Activated naive CD8-positive, alpha-beta T cell treated with anti-CD3 and anti-CD28 coated beads, Interleukin-2, amount 10 ng/mL, durations not matched to agents 7 days and 5 days (primary cell): ENCODE measurements around the gene RUNX1. TPM values are rescaled to one million over a fixed set of nuclear protein-coding genes. Genes with fewer than 3 reads are reported as not detected.

Experiments used
- ATAC-seq: fragments of 150-1000 bp; cut with Tn5 transposase; one replicate; pipeline ENCODE4 v1.10.0; 2021; ENCODE audit warnings: low read depth, moderate library complexity
- POLR2A ChIA-PET: fragments of 350-600 bp; sonication (Branson Sonifier 250); formaldehyde crosslinking; loops from one replicate; lab custom pipeline; 2021; ENCODE audit warnings: antibody characterized with exemption; lab: Charles Lee
- DNase-seq: peaks from one replicate; pipeline ENCODE4 v3.0.0; 2021
- H3K27ac Mint-ChIP-seq: one replicate; pipeline ENCODE4 v1.8.0; 2022; ENCODE audit warnings: mild to moderate bottlenecking, mixed read lengths
- H3K27me3 Mint-ChIP-seq: one replicate; pipeline ENCODE4 v1.8.0; 2022; ENCODE audit warnings: mild to moderate bottlenecking, moderate library complexity, mixed read lengths
- H3K36me3 Mint-ChIP-seq: one replicate; pipeline ENCODE4 v1.8.0; 2021; ENCODE audit warnings: mild to moderate bottlenecking, mixed read lengths
- H3K4me1 Mint-ChIP-seq: one replicate; pipeline ENCODE4 v1.8.0; 2021; ENCODE audit warnings: mixed read lengths
- H3K4me3 Mint-ChIP-seq: one replicate; pipeline ENCODE4 v1.8.0; 2022; ENCODE audit warnings: mild to moderate bottlenecking, moderate library complexity, mixed read lengths
- H3K9me3 Mint-ChIP-seq: one replicate; pipeline ENCODE4 v1.8.0; 2021; ENCODE audit warnings: mixed read lengths
- total RNA-seq, 2 experiments: library from RNA; stranded (reverse); gene quantifications; one replicate each; pipeline ENCODE4 v1.2.3, GENCODE V29; 2021

The RUNX1 gene
- total RNA-seq, 2 experiments from 2014 or later = 23.0 to 29.7 TPM

DNA sequence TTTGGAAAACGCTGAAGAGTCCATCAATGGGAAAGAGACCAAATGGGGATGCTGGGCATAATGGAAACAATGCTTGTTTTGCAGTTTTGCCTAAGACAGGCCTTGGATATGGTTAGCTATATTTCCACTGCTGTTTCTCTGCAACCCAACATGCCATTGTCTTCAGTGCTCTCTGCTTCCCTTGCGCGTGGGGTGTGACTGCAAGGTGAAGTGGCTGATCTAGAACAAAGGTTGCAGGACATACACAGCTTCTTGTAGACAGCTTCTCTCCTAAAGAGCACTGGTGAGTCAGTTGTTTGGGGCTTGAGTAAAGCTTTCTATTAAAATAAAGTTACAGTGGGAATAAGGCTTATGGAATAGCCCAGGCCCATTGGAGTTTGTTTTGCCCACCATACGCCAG lies 33.0 kb downstream of the RUNX1 start:
- no peak for ATAC-seq
- Mint-ChIP-seq H3K27me3 (peaks cover 2% of the 10 kb centered on the region), H3K27ac (no peak overlapping the region), H3K36me3 (no peaks in the 10 kb centered on the region), H3K9me3 (no peaks in the 10 kb centered on the region), H3K4me3 (no peak overlapping the region), H3K4me1 (peaks cover 35% of the 10 kb centered on the region)
- POLR2A ChIA-PET = no interaction called here
- no peak for DNase-seq

DNA sequence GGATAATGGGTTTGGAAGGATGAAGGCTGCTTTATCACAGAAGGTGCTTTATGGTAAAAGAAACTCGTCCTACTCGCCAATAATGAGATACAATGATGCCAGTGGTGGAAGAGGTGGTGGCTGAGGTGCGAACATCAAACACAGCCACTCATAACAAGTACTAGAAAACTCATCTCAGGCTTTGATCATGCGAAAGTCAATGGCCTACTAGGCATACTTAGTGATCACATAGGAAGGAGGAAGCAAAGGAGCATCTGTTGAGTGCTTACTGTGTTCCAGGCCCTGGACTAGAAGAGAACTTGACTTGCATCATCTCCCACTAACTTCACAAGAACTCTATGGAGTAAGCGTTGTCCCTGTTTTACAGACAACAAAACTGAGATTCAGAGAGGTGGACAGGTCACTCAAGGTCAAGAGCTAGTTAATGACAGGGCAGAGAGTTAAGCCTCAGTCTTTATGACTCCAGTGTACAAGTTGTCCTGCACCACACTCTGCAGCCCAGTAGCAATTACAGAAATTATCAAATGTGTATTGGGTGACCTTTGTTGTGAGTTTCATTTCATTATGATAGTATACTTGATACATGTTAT lies 33.6 kb downstream of the RUNX1 start:
- POLR2A ChIA-PET = no interaction called here
- H3K27me3 Mint-ChIP-seq = peaks cover 2% of the 10 kb centered on the region
- peaks cover 32% of the 10 kb centered on the region for H3K4me1 Mint-ChIP-seq
- no peaks in the 10 kb centered on the region for H3K36me3 Mint-ChIP-seq
- no peak overlapping the region for H3K4me3 Mint-ChIP-seq
- ATAC-seq = peak; percentile 33
- no peaks in the 10 kb centered on the region for H3K9me3 Mint-ChIP-seq
- no peak for DNase-seq
- H3K27ac Mint-ChIP-seq = no peak overlapping the region

DNA sequence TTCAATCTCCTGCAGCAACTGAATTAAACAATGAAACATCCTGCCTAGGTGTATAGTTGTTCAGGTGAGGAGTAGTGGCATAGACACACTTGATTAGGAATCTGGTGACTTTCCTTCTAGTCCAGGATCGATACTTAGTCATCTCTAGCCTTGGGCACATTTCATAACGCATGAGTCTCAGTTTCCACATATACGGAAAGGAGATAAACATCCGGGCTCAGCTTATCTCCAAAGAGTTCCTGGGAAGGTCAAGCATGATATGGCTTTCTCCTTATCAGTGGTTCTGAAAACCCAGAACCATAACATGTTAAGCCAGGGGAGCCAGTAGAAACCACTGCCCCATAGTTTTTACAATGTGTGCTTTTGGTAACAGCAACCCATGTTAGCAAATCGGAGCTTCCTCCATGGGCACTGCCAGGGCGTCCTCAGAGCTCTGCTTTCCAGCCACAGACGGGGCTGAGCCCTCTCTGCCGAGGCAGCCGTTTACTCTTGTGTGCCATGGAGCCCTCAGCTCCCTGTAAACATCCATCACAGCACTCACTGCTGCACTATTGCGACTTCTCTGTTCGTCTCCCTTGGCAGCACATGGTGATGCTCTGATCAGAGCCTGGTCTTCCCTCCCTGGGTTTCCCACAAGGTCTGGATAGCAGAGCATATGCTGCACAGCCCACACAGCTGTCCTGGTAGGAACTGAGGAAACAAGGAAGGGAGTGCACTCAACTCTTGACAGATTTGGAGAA lies 34.6 kb downstream of the RUNX1 start:
- peaks cover 29% of the 10 kb centered on the region for H3K4me1 Mint-ChIP-seq
- H3K36me3 Mint-ChIP-seq = no peaks in the 10 kb centered on the region
- no peak for DNase-seq
- peaks cover 5% of the 10 kb centered on the region for H3K27me3 Mint-ChIP-seq
- no peak overlapping the region for H3K27ac Mint-ChIP-seq
- no peaks in the 10 kb centered on the region for H3K9me3 Mint-ChIP-seq
- ATAC-seq = no peak
- no peak overlapping the region for H3K4me3 Mint-ChIP-seq
- POLR2A ChIA-PET = no interaction called here

DNA sequence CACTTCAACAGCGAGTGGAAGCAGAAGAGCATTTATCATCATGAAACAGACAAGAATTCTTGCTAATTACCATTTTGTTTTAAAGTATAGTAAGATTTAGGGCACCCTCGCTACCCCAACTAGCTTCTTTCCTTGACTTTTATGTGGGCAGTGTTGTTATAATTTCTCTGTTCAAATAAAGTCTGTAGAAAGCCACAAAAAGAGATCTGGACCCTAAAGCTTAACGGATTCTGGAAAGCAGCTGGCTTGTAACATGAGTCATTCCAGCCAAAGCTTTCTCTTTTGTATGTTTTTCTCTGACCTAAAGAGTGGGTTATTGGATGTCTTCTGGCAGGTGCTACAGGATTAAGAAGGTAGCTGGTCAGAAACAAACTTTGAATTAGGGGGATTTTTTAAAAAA lies 37.4 kb downstream of the RUNX1 start:
- DNase-seq = no peak
- no peak for ATAC-seq
- Mint-ChIP-seq H3K4me1 (peaks cover 28% of the 10 kb centered on the region), H3K27me3 (peaks cover 5% of the 10 kb centered on the region), H3K9me3 (no peaks in the 10 kb centered on the region), H3K36me3 (no peaks in the 10 kb centered on the region), H3K4me3 (peak overlapping the region; percentile 23), H3K27ac (no peak overlapping the region)
- POLR2A ChIA-PET = interaction anchor here (1.0 kb wide), 2 partner anchors 15 to 78 kb away, joined by 4 to 5 read pairs; no protein-coding TSS in a partner anchor

DNA sequence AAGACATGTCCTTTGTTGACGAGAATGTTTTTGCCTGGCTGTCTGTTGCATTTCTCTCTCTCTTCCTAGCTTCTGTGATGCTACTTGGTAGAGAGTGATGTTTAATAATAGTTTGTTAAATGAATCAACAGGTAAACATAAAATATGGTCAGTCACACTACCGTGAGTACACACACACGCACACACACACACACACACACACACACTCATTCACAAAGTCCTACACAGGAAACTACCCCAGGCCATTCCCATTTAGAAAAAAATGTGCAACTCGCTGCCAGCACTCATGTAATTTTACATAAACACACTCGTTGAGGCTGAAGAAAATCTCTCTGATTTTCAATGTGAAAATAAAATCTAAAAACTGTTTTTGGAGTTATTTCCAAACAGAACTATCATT lies 38.7 kb downstream of the RUNX1 start:
- Mint-ChIP-seq H3K27me3 (peaks cover 5% of the 10 kb centered on the region), H3K27ac (no peak overlapping the region), H3K4me3 (no peak overlapping the region), H3K4me1 (peaks cover 26% of the 10 kb centered on the region), H3K9me3 (no peaks in the 10 kb centered on the region), H3K36me3 (no peaks in the 10 kb centered on the region)
- POLR2A ChIA-PET = no interaction called here
- DNase-seq = no peak
- ATAC-seq = no peak

DNA sequence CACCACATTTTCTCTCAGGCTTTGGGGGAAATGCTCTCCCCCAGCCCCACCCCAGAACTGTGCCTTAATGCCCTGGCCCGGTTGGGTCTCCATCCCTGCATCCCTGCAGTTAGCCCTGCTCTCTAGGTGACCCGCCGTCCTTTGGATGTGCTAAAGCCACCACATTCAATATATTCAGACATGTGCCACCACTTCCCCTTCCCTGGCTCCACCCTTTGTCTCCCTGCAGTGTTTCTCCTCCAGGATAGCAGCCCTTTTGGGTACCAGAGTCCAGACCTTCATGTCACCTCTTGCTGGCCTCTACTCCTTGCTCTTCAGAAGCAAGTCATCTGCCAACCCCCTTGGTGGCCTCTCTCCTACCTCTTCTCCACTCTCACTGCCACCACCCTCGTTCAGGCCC lies 41.8 kb downstream of the RUNX1 start:
- ATAC-seq (no peak), DNase-seq (no peak)
- H3K9me3 Mint-ChIP-seq = no peaks in the 10 kb centered on the region
- peaks cover 31% of the 10 kb centered on the region for H3K4me1 Mint-ChIP-seq
- H3K36me3 Mint-ChIP-seq = peaks cover 3% of the 10 kb centered on the region
- no peak overlapping the region for H3K27ac Mint-ChIP-seq
- H3K4me3 Mint-ChIP-seq = no peak overlapping the region
- POLR2A ChIA-PET = no interaction called here
- peaks cover 7% of the 10 kb centered on the region for H3K27me3 Mint-ChIP-seq

DNA sequence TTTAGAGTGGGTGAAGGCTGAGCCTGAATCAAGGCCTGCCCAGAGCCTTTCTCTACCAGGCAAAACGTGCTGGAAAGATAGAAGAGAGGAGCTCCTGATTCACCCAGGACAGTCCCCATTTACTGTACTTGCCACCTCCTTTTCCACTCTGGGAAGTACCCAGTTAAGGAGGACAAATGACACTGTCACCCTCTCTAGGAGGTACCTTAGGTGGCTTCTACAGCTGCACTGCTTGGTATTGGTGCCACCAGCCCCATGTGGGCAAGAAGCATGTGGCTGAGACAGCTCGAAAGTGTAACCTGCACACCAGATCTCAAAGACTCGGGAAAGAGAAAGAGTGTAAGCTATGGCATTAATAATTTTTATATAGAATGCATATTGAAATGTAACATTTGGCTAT lies 42.3 kb downstream of the RUNX1 start:
- Mint-ChIP-seq H3K9me3 (no peaks in the 10 kb centered on the region), H3K4me1 (peaks cover 27% of the 10 kb centered on the region), H3K4me3 (no peak overlapping the region), H3K27ac (no peak overlapping the region), H3K36me3 (peaks cover 3% of the 10 kb centered on the region), H3K27me3 (peaks cover 7% of the 10 kb centered on the region)
- DNase-seq = no peak
- POLR2A ChIA-PET = no interaction called here
- no peak for ATAC-seq

DNA sequence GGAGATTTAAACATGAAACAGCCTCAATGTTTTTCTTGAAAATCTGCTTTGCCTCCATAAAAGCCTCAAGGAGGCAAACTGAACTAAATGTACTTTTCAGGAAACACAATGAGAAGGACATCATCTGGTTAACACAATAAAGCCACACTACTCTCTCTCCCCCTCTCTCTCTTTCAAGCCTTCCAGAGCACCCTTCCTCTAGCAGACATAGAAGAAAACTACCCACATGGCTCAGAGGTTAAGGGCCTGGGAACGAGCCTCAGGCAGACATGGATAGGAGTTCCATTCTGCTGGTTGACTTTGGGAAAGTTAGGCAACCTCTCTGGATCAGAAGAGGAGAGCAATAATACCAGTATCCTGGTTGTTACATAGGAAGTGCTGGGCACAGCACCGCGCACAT lies 42.9 kb downstream of the RUNX1 start:
- POLR2A ChIA-PET = interaction anchor here (1.5 kb wide), 1 partner anchor 14 kb away, joined by 3 read pairs; no protein-coding TSS in a partner anchor

DNA sequence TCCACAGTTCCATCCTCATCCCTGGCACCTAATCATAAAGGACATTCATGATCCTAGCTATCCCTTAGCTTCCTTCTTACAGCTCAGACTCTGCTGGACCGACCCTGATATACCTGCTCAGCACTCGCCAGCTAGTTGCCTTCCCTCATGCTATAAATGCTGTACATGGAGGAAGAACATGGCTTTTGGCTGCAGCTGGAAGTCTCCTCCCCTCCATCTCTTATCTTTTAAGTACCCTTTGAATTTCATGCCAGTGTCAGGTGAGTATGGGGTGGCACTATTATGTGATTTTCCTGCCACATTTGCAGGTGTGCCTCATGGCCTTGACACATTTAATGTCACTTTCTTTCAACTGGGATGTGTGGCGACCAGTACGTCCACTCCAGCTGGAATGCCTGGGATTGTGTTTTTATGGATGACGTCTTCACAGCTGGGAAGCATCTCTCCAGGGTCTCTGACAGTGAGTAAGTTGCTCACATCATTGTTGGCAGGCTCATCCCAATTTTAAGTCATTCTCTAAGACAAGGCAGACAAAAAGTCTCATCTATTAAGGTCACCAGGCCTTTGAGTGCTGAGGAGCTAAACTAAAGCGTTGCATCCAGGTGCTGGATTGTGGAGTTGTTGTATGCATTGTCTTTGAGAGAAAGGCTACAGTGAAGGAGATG lies 43.4 kb downstream of the RUNX1 start:
- no peaks in the 10 kb centered on the region for H3K9me3 Mint-ChIP-seq
- H3K27ac Mint-ChIP-seq = no peak overlapping the region
- POLR2A ChIA-PET = interaction anchor here (0.5 to 1.5 kb wide), 2 partner anchors 15 to 30 kb away, joined by 3 read pairs; no protein-coding TSS in a partner anchor
- H3K4me1 Mint-ChIP-seq = peaks cover 19% of the 10 kb centered on the region
- no peak overlapping the region for H3K4me3 Mint-ChIP-seq
- ATAC-seq (no peak), DNase-seq (no peak)
- H3K27me3 Mint-ChIP-seq = peaks cover 7% of the 10 kb centered on the region
- peaks cover 3% of the 10 kb centered on the region for H3K36me3 Mint-ChIP-seq

More for the DNA sequence above, 42.9 kb downstream of the RUNX1 start:
- Mint-ChIP-seq H3K36me3 (peaks cover 3% of the 10 kb centered on the region), H3K27ac (no peak overlapping the region), H3K27me3 (peaks cover 7% of the 10 kb centered on the region), H3K9me3 (no peaks in the 10 kb centered on the region), H3K4me1 (peaks cover 22% of the 10 kb centered on the region), H3K4me3 (no peak overlapping the region)
- no peak for ATAC-seq
- DNase-seq = no peak

DNA sequence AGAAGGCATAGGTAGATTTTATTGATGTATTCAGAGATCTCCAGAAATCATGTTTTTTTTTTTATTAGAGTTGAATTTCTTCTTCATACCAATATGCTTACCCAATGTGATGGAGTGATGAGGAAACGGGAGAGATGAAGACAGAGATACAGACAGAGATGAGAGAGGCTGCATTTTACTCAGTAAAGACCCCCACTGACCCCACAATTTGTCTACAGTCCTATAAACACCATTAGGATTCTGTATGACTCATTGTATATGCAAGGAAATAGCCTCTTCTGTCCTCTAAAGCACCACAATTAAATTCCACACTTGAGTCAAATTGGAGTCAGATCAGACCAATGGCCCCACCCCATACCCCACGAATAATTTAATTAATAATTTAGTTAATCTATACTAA lies 44.0 kb downstream of the RUNX1 start:
- H3K27ac Mint-ChIP-seq = no peak overlapping the region
- H3K4me1 Mint-ChIP-seq = peaks cover 18% of the 10 kb centered on the region
- POLR2A ChIA-PET = interaction anchor here (0.5 to 1.5 kb wide), 2 partner anchors 16 to 29 kb away, joined by 3 read pairs; no protein-coding TSS in a partner anchor
- no peaks in the 10 kb centered on the region for H3K9me3 Mint-ChIP-seq
- H3K36me3 Mint-ChIP-seq = peaks cover 3% of the 10 kb centered on the region
- H3K27me3 Mint-ChIP-seq = peaks cover 7% of the 10 kb centered on the region
- DNase-seq = no peak
- no peak for ATAC-seq
- H3K4me3 Mint-ChIP-seq = no peak overlapping the region

DNA sequence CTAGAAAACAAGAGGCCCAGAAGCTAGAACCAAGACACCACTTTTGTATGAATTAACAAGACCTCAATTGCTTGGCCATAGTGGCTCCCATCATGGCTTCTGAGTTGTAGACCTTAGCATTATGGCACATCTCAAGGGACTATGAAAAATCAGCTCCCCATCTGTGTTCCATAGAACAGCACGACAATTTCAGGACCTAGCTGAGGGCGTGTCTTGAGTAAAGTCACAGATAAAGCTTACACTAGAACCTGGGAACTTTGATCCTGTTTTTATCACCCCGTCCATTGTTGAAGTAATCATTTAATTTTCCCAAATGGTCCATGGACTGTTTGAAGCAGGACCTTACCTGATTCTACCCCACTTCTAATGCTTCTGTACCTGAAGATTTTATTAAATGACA lies 44.8 kb downstream of the RUNX1 start:
- no peaks in the 10 kb centered on the region for H3K9me3 Mint-ChIP-seq
- ATAC-seq (no peak), DNase-seq (no peak)
- no peak overlapping the region for H3K27ac Mint-ChIP-seq
- POLR2A ChIA-PET = no interaction called here
- peaks cover 5% of the 10 kb centered on the region for H3K27me3 Mint-ChIP-seq
- peaks cover 22% of the 10 kb centered on the region for H3K4me1 Mint-ChIP-seq
- H3K36me3 Mint-ChIP-seq = peaks cover 3% of the 10 kb centered on the region
- no peak overlapping the region for H3K4me3 Mint-ChIP-seq

DNA sequence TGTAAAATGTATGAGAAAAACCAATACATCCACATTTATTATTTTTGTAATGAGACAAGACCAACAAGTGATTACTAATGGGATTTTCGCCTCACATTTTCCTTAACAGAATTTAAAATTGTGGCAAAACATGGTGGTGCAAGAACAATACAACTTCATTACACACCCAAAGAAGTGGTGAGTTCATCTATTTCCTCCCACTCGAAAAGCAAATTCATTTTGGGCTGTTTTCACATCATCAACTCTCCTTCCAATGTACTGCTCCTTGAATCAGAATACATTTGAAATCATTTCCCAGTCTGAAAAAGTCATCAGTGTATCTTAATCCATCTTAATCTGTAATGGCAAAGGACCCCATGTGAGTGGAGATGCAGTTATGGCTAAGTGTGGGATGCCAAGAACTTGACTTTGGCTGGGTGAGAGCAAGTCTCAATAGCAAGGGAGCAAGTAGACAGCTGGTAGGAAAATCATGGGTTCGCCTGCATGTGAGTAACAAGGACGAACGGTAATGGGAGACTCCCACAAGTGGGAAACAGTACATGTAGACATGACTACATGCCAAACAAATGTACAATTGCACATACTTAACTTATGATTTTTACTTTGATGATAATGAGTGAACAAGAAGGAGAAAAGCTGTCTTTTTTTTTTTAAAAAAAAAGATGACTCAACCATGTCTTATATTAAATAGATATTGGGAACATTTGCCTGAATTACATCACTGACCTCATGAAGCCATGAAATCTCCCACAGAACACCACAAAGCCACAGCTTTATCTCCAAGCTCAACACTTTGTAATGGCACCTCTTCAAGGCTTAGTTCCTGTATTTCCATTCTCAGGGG lies 46.0 kb downstream of the RUNX1 start:
- Mint-ChIP-seq H3K27me3 (peaks cover 7% of the 10 kb centered on the region), H3K9me3 (no peaks in the 10 kb centered on the region), H3K27ac (no peak overlapping the region), H3K4me3 (no peak overlapping the region), H3K36me3 (peaks cover 3% of the 10 kb centered on the region), H3K4me1 (peaks cover 26% of the 10 kb centered on the region)
- DNase-seq (no peak), ATAC-seq (no peak)
- POLR2A ChIA-PET = no interaction called here

DNA sequence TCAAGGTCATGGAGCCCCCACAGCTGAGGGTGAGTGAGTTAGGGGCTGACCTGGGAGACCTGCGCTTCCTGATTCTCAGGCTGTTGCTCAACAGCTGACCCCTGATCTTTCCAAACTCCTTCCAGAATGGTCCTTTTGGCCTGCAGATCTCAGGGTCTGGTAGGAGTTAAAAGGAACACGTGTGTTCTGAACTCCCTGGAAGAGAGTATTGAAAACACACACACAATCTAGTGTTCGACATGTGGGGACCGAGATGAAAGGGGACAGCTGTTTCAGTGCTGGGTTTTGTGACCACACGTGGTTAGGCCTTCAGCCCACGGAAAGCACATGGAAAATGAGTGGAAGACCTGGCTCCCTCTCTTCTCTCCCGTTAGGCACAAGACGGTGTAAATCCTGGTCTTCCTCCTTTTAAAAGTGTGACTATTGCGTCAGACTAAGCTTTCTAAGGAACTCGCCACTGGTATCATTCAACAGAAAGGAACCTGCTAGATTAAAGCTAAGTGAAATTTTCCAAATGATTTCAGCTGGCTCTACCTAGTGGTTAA lies 49.6 kb downstream of the RUNX1 start:
- no peak overlapping the region for H3K27ac Mint-ChIP-seq
- DNase-seq = no peak
- POLR2A ChIA-PET = no interaction called here
- H3K4me3 Mint-ChIP-seq = no peak overlapping the region
- peaks cover 28% of the 10 kb centered on the region for H3K4me1 Mint-ChIP-seq
- no peaks in the 10 kb centered on the region for H3K9me3 Mint-ChIP-seq
- H3K27me3 Mint-ChIP-seq = peaks cover 8% of the 10 kb centered on the region
- no peak for ATAC-seq
- H3K36me3 Mint-ChIP-seq = peaks cover 3% of the 10 kb centered on the region
